MCF 10A (cell line): Measurements from ENCODE around the gene TNS3. TPM values are rescaled to one million over a fixed set of nuclear protein-coding genes. Genes with fewer than 3 reads are reported as not detected.

ENCODE experiments used
- BruUV-seq: library from RNA; stranded (reverse); fragments of 400-500 nt; replicated peaks from 2 replicates; lab custom pipeline; 2021; lab: Mats Ljungman, UMichigan
- CTCF ChIA-PET: fragments of 300-600 bp; sonication (Branson Sonifier 250); formaldehyde crosslinking; extraction: SDS; loops from one replicate; lab custom pipeline; 2021; ENCODE audit warnings: antibody characterized with exemption, inconsistent platforms; lab: Yijun Ruan, JAX
- POLR2A ChIA-PET: fragments of 300-600, 350-650 bp; sonication (Branson Sonifier 250); formaldehyde crosslinking; extraction: SDS; loops from one replicate; lab custom pipeline; 2020; ENCODE audit warnings: antibody characterized with exemption, inconsistent platforms; lab: Yijun Ruan, JAX
- DNase-seq: peaks from one replicate; pipeline ENCODE4 v3.0.0-alpha.2; 2018; ENCODE audit not compliant: unreplicated experiment
- H3K27ac Mint-ChIP-seq: one replicate; pipeline ENCODE4 v1.8.0; 2022; ENCODE audit warnings: mild to moderate bottlenecking, low read depth, mixed read lengths; ENCODE audit not compliant: unreplicated experiment
- H3K27me3 Mint-ChIP-seq: one replicate; pipeline ENCODE4 v1.8.0; 2022; ENCODE audit warnings: mixed read lengths; ENCODE audit not compliant: insufficient read depth, unreplicated experiment
- H3K36me3 Mint-ChIP-seq: one replicate; pipeline ENCODE4 v1.8.0; 2022; ENCODE audit warnings: mild to moderate bottlenecking, moderate library complexity, mixed read lengths; ENCODE audit not compliant: insufficient read depth, unreplicated experiment
- H3K4me1 Mint-ChIP-seq: one replicate; pipeline ENCODE4 v1.8.0; 2022; ENCODE audit warnings: mixed read lengths; ENCODE audit not compliant: insufficient read depth, unreplicated experiment
- H3K4me3 Mint-ChIP-seq: one replicate; pipeline ENCODE4 v1.8.0; 2022; ENCODE audit warnings: mild to moderate bottlenecking, moderate library complexity, mixed read lengths; ENCODE audit not compliant: unreplicated experiment
- H3K9me3 Mint-ChIP-seq: one replicate; pipeline ENCODE4 v1.8.0; 2022; ENCODE audit warnings: mixed read lengths; ENCODE audit not compliant: unreplicated experiment
- intact Hi-C: fragments of 100-400 bp; cut with micrococcal nuclease; formaldehyde crosslinking; loops from 2 replicates; pipeline ENCODE4 v1.14.1; 2022
- total RNA-seq: library from RNA; stranded (reverse); gene quantifications from 2 replicates; pipeline ENCODE4 v1.2.3, GENCODE V29; 2022
- TF ChIP-seq, protein P1 (sequence below): fragments of 200-600 bp; IDR thresholded peaks from one replicate; pipeline ENCODE4 v1.8.0; 2022; ENCODE audit warnings: antibody characterized with exemption, mild to moderate bottlenecking; ENCODE audit not compliant: unreplicated experiment

The TNS3 gene
- total RNA-seq, 1 experiment from 2014 or later = 30.1 TPM

DNA sequence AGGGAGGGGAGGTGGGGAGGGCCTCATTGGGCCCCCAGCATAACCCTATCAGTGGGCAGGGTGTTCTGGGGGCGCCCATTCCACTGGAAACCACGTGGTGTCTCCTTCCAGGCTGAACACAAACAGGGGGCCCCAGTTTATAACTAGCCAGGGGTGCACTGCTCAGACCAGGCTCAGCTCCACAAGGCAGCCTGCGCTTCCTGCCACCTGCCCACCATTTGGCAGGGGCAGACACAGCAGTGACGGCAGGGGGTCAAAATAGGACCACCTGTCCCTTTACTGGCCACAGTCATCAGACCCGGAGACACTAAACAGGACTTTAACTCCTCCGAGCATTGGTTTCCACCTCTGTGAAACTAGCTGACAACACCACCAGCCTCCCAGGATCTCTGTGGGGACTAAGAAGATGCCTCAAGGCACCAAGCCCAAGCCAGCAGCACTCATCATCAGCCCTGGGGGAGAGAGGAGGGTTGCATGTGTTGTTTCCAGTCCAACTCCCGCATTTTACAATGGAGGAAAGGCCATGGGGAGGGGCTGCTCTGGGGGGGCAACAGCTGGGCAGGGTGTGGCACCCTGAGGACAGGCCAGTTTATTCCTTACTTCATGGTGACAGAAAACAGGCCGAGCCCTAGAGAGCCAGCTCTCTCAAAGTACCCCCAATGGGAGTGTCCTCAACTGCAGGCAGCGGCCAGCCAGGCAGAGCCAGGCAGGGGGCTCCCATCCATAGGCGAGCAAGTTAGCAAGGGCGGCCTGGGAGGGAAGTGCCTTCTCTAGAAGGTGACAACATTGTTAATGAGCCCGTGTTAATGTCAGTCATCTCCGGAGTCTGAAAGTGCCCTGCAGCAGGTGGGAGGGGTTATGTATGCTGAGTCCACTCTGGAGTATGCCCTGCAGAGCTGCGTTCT is 127.6 kb downstream of the TNS3 start:
- H3K4me3 Mint-ChIP-seq = peak overlapping the region; percentile 9
- DNase-seq = no peak

DNA sequence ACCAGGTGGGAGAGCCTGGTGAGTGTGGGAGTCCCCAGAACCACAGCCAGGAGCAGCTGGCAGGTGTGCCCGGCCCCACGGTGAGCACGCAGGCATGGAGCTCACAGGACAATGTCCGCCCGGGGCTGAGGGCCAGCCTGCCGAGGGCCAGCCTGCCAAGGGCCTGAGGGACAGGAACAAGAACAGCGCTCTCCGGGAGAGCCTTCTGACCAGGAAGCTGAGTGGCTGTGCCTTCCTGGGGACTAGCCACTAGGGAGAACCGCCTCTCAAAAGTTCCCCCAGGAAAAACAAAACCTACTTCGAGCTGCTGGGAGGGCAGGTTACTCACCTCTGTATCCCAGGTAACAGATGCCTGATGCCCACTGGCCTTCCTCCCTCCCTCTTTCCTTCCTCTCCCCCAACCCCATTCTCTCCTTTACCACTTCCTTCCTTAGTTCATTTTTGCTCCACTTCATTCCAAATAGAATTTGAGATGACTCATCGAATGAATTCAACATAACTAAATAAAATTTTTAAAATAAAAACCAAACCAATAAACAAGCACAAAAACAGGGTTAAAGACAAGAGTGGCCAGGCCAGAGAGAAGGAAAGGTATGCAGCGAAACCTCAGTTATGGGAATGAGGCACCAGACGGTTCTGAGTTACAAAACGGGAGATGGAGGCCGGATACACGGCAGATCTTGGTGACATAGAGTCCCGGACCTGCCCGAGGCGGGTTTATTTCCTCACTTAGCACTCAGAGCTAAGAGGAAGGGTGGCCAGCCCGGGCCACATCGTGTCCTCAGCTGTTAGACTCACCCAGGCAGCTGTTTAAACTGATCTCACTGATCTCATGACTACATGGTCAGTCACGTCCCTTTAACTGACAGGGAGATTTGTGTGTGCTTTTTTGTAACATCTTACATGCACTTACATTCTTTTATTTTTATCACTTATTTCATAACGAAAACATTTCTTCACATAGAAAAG is 128.5 kb downstream of the TNS3 start:
- TF ChIP-seq, protein P1, sequence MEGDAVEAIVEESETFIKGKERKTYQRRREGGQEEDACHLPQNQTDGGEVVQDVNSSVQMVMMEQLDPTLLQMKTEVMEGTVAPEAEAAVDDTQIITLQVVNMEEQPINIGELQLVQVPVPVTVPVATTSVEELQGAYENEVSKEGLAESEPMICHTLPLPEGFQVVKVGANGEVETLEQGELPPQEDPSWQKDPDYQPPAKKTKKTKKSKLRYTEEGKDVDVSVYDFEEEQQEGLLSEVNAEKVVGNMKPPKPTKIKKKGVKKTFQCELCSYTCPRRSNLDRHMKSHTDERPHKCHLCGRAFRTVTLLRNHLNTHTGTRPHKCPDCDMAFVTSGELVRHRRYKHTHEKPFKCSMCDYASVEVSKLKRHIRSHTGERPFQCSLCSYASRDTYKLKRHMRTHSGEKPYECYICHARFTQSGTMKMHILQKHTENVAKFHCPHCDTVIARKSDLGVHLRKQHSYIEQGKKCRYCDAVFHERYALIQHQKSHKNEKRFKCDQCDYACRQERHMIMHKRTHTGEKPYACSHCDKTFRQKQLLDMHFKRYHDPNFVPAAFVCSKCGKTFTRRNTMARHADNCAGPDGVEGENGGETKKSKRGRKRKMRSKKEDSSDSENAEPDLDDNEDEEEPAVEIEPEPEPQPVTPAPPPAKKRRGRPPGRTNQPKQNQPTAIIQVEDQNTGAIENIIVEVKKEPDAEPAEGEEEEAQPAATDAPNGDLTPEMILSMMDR = no peak
- ChIA-PET POLR2A (interaction anchor here (0.7 to 2.7 kb wide), 6 partner anchors 16 to 134 kb away, joined by 3 to 10 read pairs (median 3); no protein-coding TSS in a partner anchor), CTCF (interaction anchor here (0.6 to 2.3 kb wide), 13 partner anchors 7 to 704 kb away, joined by 3 to 5 read pairs (median 3); no protein-coding TSS in a partner anchor)
- TSS peak; percentile 41 for BruUV-seq
- intact Hi-C loops = loop anchor here (5.0 to 10.0 kb wide), 2 partner anchors 119 to 211 kb away; no protein-coding TSS in a partner anchor
- H3K4me3 Mint-ChIP-seq = peak overlapping the region; percentile 9
- H3K4me1 Mint-ChIP-seq = peaks cover 45% of the 10 kb centered on the region
- no peaks in the 10 kb centered on the region for H3K36me3 Mint-ChIP-seq
- H3K9me3 Mint-ChIP-seq = no peaks in the 10 kb centered on the region
- H3K27me3 Mint-ChIP-seq = no peaks in the 10 kb centered on the region
- DNase-seq = peak; percentile 79
- peak overlapping the region; percentile 77 for H3K27ac Mint-ChIP-seq

More for the DNA sequence above, 127.6 kb downstream of the TNS3 start:
- no peaks in the 10 kb centered on the region for H3K36me3 Mint-ChIP-seq
- no peaks in the 10 kb centered on the region for H3K9me3 Mint-ChIP-seq
- TF ChIP-seq, protein P1 = no peak
- peak overlapping the region; percentile 77 for H3K27ac Mint-ChIP-seq
- peaks cover 42% of the 10 kb centered on the region for H3K4me1 Mint-ChIP-seq
- H3K27me3 Mint-ChIP-seq = no peaks in the 10 kb centered on the region
- BruUV-seq = no TSS peak
- POLR2A ChIA-PET = interaction anchor here (0.7 to 2.7 kb wide), 5 partner anchors 15 to 133 kb away, joined by 3 to 10 read pairs (median 3); no protein-coding TSS in a partner anchor
- CTCF ChIA-PET = interaction anchor here (0.6 to 2.3 kb wide), 5 partner anchors 11 to 704 kb away, joined by 3 to 5 read pairs (median 4); no protein-coding TSS in a partner anchor
- intact Hi-C loops = loop anchor here (5.0 to 10.0 kb wide), 2 partner anchors 118 to 210 kb away; no protein-coding TSS in a partner anchor

DNA sequence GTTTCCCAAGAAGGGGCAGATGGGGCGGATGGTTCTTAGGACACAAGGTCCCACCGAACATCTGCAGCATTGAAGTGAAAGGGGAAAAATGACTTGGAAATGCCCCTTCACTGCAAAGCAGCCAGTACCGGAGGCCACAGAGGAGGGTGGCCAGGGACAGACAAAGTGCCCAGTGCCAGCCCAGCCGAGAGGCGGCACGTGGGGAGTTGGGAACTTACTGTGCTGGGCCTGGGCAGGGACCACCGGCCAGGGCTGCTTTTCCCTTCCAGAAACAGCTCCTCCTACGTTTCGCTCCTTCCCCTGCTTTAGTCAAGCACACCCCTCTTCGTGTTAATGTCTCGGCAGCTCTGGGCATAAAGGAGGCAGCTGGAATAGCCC is 129.2 kb downstream of the TNS3 start:
- Mint-ChIP-seq H3K27ac (peak overlapping the region; percentile 77), H3K9me3 (no peaks in the 10 kb centered on the region), H3K4me1 (peaks cover 39% of the 10 kb centered on the region), H3K4me3 (peak overlapping the region; percentile 9), H3K36me3 (no peaks in the 10 kb centered on the region), H3K27me3 (no peaks in the 10 kb centered on the region)
- intact Hi-C loops = loop anchor here (5.0 to 10.0 kb wide), 2 partner anchors 120 to 212 kb away; no protein-coding TSS in a partner anchor
- ChIA-PET POLR2A (interaction anchor here (0.9 to 2.7 kb wide), 3 partner anchors 18 to 117 kb away, joined by 3 to 10 read pairs (median 4); no protein-coding TSS in a partner anchor), CTCF (interaction anchor here (0.6 to 1.8 kb wide), 10 partner anchors 8 to 375 kb away, joined by 3 to 5 read pairs (median 4); no protein-coding TSS in a partner anchor)
- no TSS peak for BruUV-seq
- DNase-seq = no peak
- TF ChIP-seq, protein P1 = no peak
